Neural progenitor cell (in vitro differentiated cells): ENCODE measurements around the gene RDH11.

Source experiments
- EZH2 ChIP-seq: fragments of 200-600 bp; sonication (generic); IDR thresholded peaks from 2 replicates; pipeline ENCODE4 v1.6.1; 2017; ENCODE audit warnings: antibody characterized with exemption, mild to moderate bottlenecking, moderate library complexity
- EZH2phosphoT487 ChIP-seq: fragments of 200-600 bp; sonication (generic); IDR thresholded peaks from 2 replicates; pipeline ENCODE4 v1.6.1; 2017; ENCODE audit warnings: antibody characterized with exemption
- TF ChIP-seq, protein P1 (sequence below): fragments of 200-600 bp; sonication (generic); IDR thresholded peaks from 2 replicates; pipeline ENCODE4 v1.5.1; 2017; ENCODE audit warnings: antibody characterized with exemption, mild to moderate bottlenecking

- TF ChIP-seq, protein P1, sequence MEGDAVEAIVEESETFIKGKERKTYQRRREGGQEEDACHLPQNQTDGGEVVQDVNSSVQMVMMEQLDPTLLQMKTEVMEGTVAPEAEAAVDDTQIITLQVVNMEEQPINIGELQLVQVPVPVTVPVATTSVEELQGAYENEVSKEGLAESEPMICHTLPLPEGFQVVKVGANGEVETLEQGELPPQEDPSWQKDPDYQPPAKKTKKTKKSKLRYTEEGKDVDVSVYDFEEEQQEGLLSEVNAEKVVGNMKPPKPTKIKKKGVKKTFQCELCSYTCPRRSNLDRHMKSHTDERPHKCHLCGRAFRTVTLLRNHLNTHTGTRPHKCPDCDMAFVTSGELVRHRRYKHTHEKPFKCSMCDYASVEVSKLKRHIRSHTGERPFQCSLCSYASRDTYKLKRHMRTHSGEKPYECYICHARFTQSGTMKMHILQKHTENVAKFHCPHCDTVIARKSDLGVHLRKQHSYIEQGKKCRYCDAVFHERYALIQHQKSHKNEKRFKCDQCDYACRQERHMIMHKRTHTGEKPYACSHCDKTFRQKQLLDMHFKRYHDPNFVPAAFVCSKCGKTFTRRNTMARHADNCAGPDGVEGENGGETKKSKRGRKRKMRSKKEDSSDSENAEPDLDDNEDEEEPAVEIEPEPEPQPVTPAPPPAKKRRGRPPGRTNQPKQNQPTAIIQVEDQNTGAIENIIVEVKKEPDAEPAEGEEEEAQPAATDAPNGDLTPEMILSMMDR, result no peak
- TF ChIP-seq EZH2 (no peak), EZH2phosphoT487 (no peak)
Measured at GRCh38 chr14:67697006-67697405, 1.4 kb upstream of the RDH11 start.
